ENCODE data around the gene IFITM2. TPM values are rescaled to one million over a fixed set of nuclear protein-coding genes. Genes with fewer than 3 reads are reported as not detected.
"Not testable (repeated sequence)": the region's sequence is repeated elsewhere in the genome, so short reads cannot be mapped to it uniquely, and the experiment has no call there.

The IFITM2 gene
- total RNA-seq, 2 donors from 2014 or later, result 31.0 to 90.3 TPM

GRCh38 chr11:285894-286220 lies 21.8 kb upstream of the IFITM2 start:
- 79 to 83% methylated on average over 8 of the region's 8 CpGs for WGBS, 2 donors
- Histone ChIP-seq H3K36me3 (replicated peaks in 1 of 2; ENCODE audit: insufficient read depth in 1 of 2, low read depth in 2 of 2) (no peaks in the 10 kb centered on the region), H3K27me3 (peaks cover 0 to 9% of the 10 kb centered on the region in 2 donors), H3K27ac (no peak overlapping the region), H3K4me1 (peaks cover 39% of the 10 kb centered on the region), H3K9me3 (no peaks in the 10 kb centered on the region), H3K4me3 (no peak overlapping the region)
- intact Hi-C loops (cut with DNase I), result no loop called here
- DNase-seq, result peak in 2 of 4 donors; percentile 5 to 12
- TF ChIP-seq, protein P1, sequence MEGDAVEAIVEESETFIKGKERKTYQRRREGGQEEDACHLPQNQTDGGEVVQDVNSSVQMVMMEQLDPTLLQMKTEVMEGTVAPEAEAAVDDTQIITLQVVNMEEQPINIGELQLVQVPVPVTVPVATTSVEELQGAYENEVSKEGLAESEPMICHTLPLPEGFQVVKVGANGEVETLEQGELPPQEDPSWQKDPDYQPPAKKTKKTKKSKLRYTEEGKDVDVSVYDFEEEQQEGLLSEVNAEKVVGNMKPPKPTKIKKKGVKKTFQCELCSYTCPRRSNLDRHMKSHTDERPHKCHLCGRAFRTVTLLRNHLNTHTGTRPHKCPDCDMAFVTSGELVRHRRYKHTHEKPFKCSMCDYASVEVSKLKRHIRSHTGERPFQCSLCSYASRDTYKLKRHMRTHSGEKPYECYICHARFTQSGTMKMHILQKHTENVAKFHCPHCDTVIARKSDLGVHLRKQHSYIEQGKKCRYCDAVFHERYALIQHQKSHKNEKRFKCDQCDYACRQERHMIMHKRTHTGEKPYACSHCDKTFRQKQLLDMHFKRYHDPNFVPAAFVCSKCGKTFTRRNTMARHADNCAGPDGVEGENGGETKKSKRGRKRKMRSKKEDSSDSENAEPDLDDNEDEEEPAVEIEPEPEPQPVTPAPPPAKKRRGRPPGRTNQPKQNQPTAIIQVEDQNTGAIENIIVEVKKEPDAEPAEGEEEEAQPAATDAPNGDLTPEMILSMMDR (IDR thresholded peaks at IDR 0.05), result no peak
- no peak for TF ChIP-seq POLR2A (IDR thresholded peaks at IDR 0.05)
- ATAC-seq, result no peak

DNA sequence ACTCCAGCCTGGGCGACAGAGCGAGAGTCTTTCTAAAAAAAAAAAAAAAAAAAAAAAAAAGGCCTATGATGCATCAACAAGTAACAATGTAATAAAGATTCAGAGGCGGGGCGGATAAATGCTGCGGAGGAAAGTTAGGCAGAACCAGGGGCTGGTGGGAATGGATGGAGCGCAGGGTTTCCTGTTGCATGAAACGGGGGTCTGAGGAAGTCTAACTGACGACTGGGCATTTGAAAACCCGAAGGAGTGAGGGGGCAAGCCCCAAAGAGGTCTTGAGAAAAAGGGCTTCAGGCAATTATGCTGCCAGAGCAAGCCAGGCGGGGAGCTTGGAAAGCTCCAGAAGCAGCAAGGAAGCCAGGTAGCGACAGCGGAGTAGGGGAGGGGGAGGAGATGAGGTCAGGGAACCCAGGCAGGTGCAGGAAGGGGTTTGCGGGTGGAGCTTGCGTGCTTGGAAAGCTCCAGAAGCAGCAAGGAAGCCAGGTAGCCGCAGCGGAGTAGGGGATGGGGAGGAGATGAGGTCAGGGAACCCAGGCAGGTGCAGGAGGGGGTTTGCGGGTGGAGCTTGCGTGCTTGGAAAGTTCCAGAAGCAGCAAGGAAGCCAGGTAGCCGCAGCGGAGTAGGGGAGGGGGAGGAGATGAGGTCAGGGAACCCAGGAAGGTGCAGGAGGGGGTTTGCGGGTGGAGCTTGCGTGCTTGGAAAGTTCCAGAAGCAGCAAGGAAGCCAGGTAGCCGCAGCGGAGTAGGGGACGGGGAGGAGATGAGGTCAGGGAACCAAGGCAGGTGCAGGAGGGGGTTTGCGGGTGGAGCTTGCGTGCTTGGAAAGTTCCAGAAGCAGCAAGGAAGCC lies 20.4 kb upstream of the IFITM2 start:
- peak overlapping the region; percentile 92 to 96 (median 93) for H3K27ac ChIP-seq
- peaks cover 45% of the 10 kb centered on the region for H3K4me1 ChIP-seq
- H3K36me3 ChIP-seq (replicated peaks in 1 of 2; ENCODE audit: insufficient read depth in 1 of 2, low read depth in 2 of 2); H3K9me3 ChIP-seq; H3K4me3 ChIP-seq; intact Hi-C loops (cut with DNase I); H3K27me3 ChIP-seq: not testable (repeated sequence)
- DNase-seq, result peak; percentile 85 to 98 (median 91)
- peak; percentile 8 for ATAC-seq
- whole genome bisulfite sequencing, 2 donors, result 44 to 55% methylated on average over 26 to 27 of the region's 27 CpGs

DNA sequence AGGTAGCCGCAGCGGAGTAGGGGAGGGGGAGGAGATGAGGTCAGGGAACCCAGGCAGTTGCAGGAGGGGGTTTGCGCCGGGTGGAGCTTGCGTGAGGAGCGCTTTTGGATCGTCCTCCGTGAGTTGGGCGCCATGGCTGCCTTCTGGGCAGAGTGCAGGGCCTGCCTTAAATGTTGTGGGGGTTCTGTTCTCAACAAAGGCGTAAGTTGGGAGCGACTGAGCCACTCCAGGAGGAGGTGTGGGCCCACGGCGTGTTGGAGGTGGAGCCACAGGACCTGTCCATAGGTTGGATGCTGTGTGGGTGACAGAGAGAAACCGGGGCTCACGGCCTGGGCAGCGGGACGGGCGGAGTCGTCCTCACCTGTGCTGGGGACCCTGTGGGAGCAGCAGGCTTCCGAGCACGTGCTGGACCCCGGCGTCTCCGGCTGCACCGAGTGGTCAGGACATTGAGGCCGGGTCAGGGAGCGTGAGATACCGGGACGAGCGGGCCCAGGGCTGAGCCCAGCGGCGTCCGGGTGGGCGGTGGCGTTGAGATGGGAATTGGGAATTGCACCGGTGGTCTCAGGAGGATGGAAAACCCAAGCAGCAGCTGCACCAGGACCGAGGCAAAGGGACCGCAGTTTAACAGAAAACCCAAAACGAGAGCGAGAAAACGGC lies 19.7 kb upstream of the IFITM2 start:
- ATAC-seq (peak; percentile 56), DNase-seq (no peak)
- Histone ChIP-seq H3K27me3 (no peaks in the 10 kb centered on the region), H3K27ac (peak overlapping the region; percentile 92 to 96 (median 93)), H3K36me3 (replicated peaks in 1 of 2; ENCODE audit: insufficient read depth in 1 of 2, low read depth in 2 of 2) (no peaks in the 10 kb centered on the region), H3K4me1 (peaks cover 53% of the 10 kb centered on the region), H3K4me3 (peak overlapping the region; percentile 49 to 92), H3K9me3 (no peaks in the 10 kb centered on the region)
- 16 to 28% methylated on average over 18 to 41 of the region's 41 CpGs for WGBS, 2 donors
- TF ChIP-seq, protein P1 (IDR thresholded peaks at IDR 0.05), result no peak
- peak; percentile 76 to 95 (median 93) for TF ChIP-seq POLR2A (IDR thresholded peaks at IDR 0.05)
- intact Hi-C loops (cut with DNase I), result no loop called here

GRCh38 chr11:288478-289397 lies 18.9 kb upstream of the IFITM2 start, which contains the start of gene PGGHG:
Gene PGGHG, plus strand, starts transcription at chr11:289126. Its CDS starts 691 bp downstream, at chr11:289817.
- Histone ChIP-seq H3K36me3 (replicated peaks in 1 of 2; ENCODE audit: insufficient read depth in 1 of 2, low read depth in 2 of 2) (no peaks in the 10 kb centered on the region), H3K9me3 (no peaks in the 10 kb centered on the region), H3K4me1 (peaks cover 60% of the 10 kb centered on the region), H3K27ac (peak within 1 kb of the TSS; percentile 92 to 96 (median 93)), H3K4me3 (peak within 1 kb of the TSS; percentile 49 to 92), H3K27me3 (no peaks in the 10 kb centered on the region)
- ATAC-seq, result peak; percentile 77
- intact Hi-C loops (cut with DNase I), result no loop called here
- peak; percentile 83 to 88 (median 86) for DNase-seq
- peak in 2 of 3 donors; percentile 10 to 63 for TF ChIP-seq POLR2A (IDR thresholded peaks at IDR 0.05)
- TF ChIP-seq, protein P1 (IDR thresholded peaks at IDR 0.05), result no peak
- 1 to 4% methylated on average over 10 to 76 of the region's 112 CpGs for WGBS, 2 donors

Data from body of pancreas (tissue), 4 donors.